ENCODE measurements around the gene CATSPERB.

Gene CATSPERB

GRCh38 chr14:91752961-91753360, 21.1 kb upstream of the CATSPERB start:
- Histone ChIP-seq H3K9me3 (ENCODE audit: insufficient read depth, low read depth, low read length) (no peaks in the 10 kb centered on the region), H3K9me2 (replicated peaks; ENCODE audit: low read depth, low read length) (no peaks in the 10 kb centered on the region), H3K79me2 (ENCODE audit: insufficient read depth, low read length) (no peaks in the 10 kb centered on the region), H3K4me2 (ENCODE audit: low read depth, low read length, poor library complexity, severe bottlenecking) (no peak overlapping the region), H3K36me3 (ENCODE audit: insufficient read depth, low read length) (no peaks in the 10 kb centered on the region), H3F3A (ENCODE audit: low read depth) (no peaks in the 10 kb centered on the region), H3K27me3 (ENCODE audit: insufficient read depth, low read length, poor library complexity, severe bottlenecking) (no peaks in the 10 kb centered on the region), H2AFZ (ENCODE audit: low read length) (no peak overlapping the region), H4K20me1 (ENCODE audit: insufficient read depth, low read length, poor library complexity, severe bottlenecking) (no peaks in the 10 kb centered on the region), H3K4me3 (ENCODE audit: low read length, poor library complexity, severe bottlenecking) (no peak overlapping the region), H3K4me1 (ENCODE audit: insufficient read depth, low read length, poor library complexity, severe bottlenecking) (peaks cover 6% of the 10 kb centered on the region), H3K9ac (ENCODE audit: low read depth, low read length, poor library complexity, severe bottlenecking) (no peak overlapping the region)
- no peak for TF ChIP-seq CTCF (conservative IDR thresholded peaks at IDR 0.05; ENCODE audit: low read length)
- no peak for TF ChIP-seq EZH2phosphoT487 (IDR thresholded peaks at IDR 0.05; ENCODE audit: borderline replicate concordance)

- TF ChIP-seq EZH2phosphoT487 (IDR thresholded peaks at IDR 0.05; ENCODE audit: borderline replicate concordance) (no peak), CTCF (conservative IDR thresholded peaks at IDR 0.05; ENCODE audit: low read length) (no peak)
- no peak overlapping the region for H3K4me2 ChIP-seq (ENCODE audit: low read depth, low read length, poor library complexity, severe bottlenecking)
- no peaks in the 10 kb centered on the region for H3K36me3 ChIP-seq (ENCODE audit: insufficient read depth, low read length)
- no peaks in the 10 kb centered on the region for H3K27me3 ChIP-seq (ENCODE audit: insufficient read depth, low read length, poor library complexity, severe bottlenecking)
- no peak overlapping the region for H3K9ac ChIP-seq (ENCODE audit: low read depth, low read length, poor library complexity, severe bottlenecking)
- no peak overlapping the region for H3K4me3 ChIP-seq (ENCODE audit: low read length, poor library complexity, severe bottlenecking)
- no peaks in the 10 kb centered on the region for H4K20me1 ChIP-seq (ENCODE audit: insufficient read depth, low read length, poor library complexity, severe bottlenecking)
- no peaks in the 10 kb centered on the region for H3F3A ChIP-seq (ENCODE audit: low read depth)
- no peaks in the 10 kb centered on the region for H3K9me2 ChIP-seq (replicated peaks; ENCODE audit: low read depth, low read length)
- no peaks in the 10 kb centered on the region for H3K9me3 ChIP-seq (ENCODE audit: insufficient read depth, low read depth, low read length)
- no peak overlapping the region for H2AFZ ChIP-seq (ENCODE audit: low read length)
- peaks cover 6% of the 10 kb centered on the region for H3K4me1 ChIP-seq (ENCODE audit: insufficient read depth, low read length, poor library complexity, severe bottlenecking)
- no peaks in the 10 kb centered on the region for H3K79me2 ChIP-seq (ENCODE audit: insufficient read depth, low read length)
Measured at GRCh38 chr14:91751719-91752118, 19.8 kb upstream of the CATSPERB start.

GRCh38 chr14:91750634-91751198, 18.8 kb upstream of the CATSPERB start:
- Histone ChIP-seq H3K79me2 (ENCODE audit: insufficient read depth, low read length) (no peaks in the 10 kb centered on the region), H3K9me2 (replicated peaks; ENCODE audit: low read depth, low read length) (no peaks in the 10 kb centered on the region), H3K9me3 (ENCODE audit: insufficient read depth, low read depth, low read length) (no peaks in the 10 kb centered on the region), H3K4me2 (ENCODE audit: low read depth, low read length, poor library complexity, severe bottlenecking) (no peak overlapping the region), H4K20me1 (ENCODE audit: insufficient read depth, low read length, poor library complexity, severe bottlenecking) (no peaks in the 10 kb centered on the region), H3K27me3 (ENCODE audit: insufficient read depth, low read length, poor library complexity, severe bottlenecking) (no peaks in the 10 kb centered on the region), H3F3A (ENCODE audit: low read depth) (no peaks in the 10 kb centered on the region), H3K4me3 (ENCODE audit: low read length, poor library complexity, severe bottlenecking) (no peak overlapping the region), H2AFZ (ENCODE audit: low read length) (no peak overlapping the region), H3K9ac (ENCODE audit: low read depth, low read length, poor library complexity, severe bottlenecking) (no peak overlapping the region), H3K36me3 (ENCODE audit: insufficient read depth, low read length) (no peaks in the 10 kb centered on the region), H3K4me1 (ENCODE audit: insufficient read depth, low read length, poor library complexity, severe bottlenecking) (peaks cover 6% of the 10 kb centered on the region)
- TF ChIP-seq CTCF (conservative IDR thresholded peaks at IDR 0.05; ENCODE audit: low read length) = no peak; the same call in 1 of the 2 replicates
- TF ChIP-seq EZH2phosphoT487 (IDR thresholded peaks at IDR 0.05; ENCODE audit: borderline replicate concordance) = no peak
